ENCODE data around the gene TRIO. TPM values are rescaled to one million over a fixed set of nuclear protein-coding genes. Genes with fewer than 3 reads are reported as not detected.

Gene TRIO
- polyA plus RNA-seq, 1 experiment: 176 TPM

DNA sequence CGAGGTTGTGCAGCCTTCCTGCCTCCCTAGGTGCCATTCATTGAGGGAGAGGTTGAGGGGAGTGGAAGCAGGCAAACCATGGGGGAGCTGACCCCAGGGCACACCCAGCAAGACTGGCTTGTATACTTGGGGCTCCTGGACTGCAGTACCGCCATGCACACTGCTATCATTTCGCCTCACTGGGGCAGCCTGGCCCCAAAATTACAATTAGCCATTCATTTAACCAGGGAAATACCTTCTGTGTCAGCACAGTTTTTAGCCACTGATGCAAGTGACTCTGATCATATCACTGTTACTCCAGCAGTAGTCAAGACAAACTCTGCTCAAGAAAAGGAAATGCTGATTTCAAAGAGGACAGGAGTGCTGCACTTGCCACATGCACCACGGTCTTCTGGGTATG is 109.7 kb downstream of the TRIO start:
- H3K36me3 ChIP-seq (ENCODE audit: control insufficient read depth, insufficient read depth, low read length): peaks cover 1% of the 10 kb centered on the region; the same call in 1 of the 2 replicates
- TF ChIP-seq, protein P1, sequence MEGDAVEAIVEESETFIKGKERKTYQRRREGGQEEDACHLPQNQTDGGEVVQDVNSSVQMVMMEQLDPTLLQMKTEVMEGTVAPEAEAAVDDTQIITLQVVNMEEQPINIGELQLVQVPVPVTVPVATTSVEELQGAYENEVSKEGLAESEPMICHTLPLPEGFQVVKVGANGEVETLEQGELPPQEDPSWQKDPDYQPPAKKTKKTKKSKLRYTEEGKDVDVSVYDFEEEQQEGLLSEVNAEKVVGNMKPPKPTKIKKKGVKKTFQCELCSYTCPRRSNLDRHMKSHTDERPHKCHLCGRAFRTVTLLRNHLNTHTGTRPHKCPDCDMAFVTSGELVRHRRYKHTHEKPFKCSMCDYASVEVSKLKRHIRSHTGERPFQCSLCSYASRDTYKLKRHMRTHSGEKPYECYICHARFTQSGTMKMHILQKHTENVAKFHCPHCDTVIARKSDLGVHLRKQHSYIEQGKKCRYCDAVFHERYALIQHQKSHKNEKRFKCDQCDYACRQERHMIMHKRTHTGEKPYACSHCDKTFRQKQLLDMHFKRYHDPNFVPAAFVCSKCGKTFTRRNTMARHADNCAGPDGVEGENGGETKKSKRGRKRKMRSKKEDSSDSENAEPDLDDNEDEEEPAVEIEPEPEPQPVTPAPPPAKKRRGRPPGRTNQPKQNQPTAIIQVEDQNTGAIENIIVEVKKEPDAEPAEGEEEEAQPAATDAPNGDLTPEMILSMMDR (IDR thresholded peaks at IDR 0.05; ENCODE audit: insufficient read depth, low read depth, low read length): no peak
- H3K4me3 ChIP-seq (ENCODE audit: low read depth, low read length): no peak overlapping the region
- DNase-seq (ENCODE audit: low read depth): no peak
- ChIA-PET POLR2A (no interaction called here), CTCF (no interaction called here)
- H3K27me3 ChIP-seq (ENCODE audit: control insufficient read depth, insufficient read depth, low read length): no peaks in the 10 kb centered on the region

DNA sequence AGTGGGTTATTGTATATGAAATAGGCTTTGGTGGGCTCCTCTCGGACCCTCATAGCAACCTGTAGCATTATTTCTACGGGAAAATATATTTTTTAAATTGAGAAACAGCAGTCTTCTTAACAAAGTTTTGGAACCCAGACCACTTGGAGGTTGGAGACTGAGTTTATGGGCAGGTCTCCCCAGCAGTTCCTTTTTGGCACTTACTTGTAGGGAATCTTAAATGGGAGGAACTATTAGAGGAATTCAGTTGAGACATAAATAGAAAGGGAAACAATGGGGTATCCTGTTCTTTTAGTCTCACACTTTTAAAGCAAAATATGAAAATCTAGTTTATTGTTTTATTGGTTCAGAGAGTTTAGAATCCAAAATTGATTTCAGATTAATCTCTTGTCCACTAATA is 111.5 kb downstream of the TRIO start:
- TF ChIP-seq, protein P1 (IDR thresholded peaks at IDR 0.05; ENCODE audit: insufficient read depth, low read depth, low read length): no peak
- CTCF ChIA-PET: interaction anchor here (1.5 kb wide), 1 partner anchor 116 kb away, joined by 4 read pairs; no protein-coding TSS in a partner anchor
- H3K27me3 ChIP-seq (ENCODE audit: control insufficient read depth, insufficient read depth, low read length): no peaks in the 10 kb centered on the region
- POLR2A ChIA-PET: no interaction called here
- H3K36me3 ChIP-seq (ENCODE audit: control insufficient read depth, insufficient read depth, low read length): peaks cover 1% of the 10 kb centered on the region; the same call in 1 of the 2 replicates
- no peak overlapping the region for H3K4me3 ChIP-seq (ENCODE audit: low read depth, low read length)
- no peak for DNase-seq (ENCODE audit: low read depth)

DNA sequence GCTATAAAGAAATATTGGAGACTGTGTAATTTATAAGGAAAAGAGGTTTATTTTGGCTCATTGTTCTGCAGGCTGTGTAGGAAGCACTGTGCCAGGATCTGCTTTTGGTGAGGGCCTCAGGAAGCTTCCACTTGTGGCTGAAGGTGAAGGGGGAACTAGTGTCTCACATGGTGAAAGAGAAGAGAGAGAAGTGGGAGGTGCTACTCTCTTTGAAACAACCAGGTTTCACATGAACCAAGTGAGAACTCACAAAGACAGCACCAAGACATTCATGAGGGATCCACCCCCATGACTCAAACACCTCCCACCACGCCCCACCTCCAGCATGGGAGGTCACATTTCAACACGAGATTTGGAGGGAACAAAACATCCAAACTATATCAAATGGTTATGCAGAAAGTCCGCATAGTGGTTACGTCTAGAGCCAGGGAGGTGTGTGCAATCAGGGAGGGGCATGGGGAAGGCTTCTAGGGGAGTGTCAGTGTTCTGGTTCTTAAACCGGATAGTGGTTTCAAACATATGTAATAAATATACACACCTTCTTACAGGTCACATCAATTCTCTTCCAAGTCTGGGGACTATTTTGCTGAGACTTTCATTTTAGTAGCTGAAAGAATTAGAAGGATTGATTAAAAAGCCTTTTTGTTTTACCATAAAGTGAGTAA is 113.0 kb downstream of the TRIO start:
- Histone ChIP-seq H3K27me3 (ENCODE audit: control insufficient read depth, insufficient read depth, low read length) (no peaks in the 10 kb centered on the region), H3K36me3 (ENCODE audit: control insufficient read depth, insufficient read depth, low read length) (peaks cover 1% of the 10 kb centered on the region; the same call in 1 of the 2 replicates), H3K4me3 (ENCODE audit: low read depth, low read length) (no peak overlapping the region)
- ChIA-PET CTCF (no interaction called here), POLR2A (no interaction called here)
- TF ChIP-seq, protein P1 (IDR thresholded peaks at IDR 0.05; ENCODE audit: insufficient read depth, low read depth, low read length): no peak
- no peak for DNase-seq (ENCODE audit: low read depth)

DNA sequence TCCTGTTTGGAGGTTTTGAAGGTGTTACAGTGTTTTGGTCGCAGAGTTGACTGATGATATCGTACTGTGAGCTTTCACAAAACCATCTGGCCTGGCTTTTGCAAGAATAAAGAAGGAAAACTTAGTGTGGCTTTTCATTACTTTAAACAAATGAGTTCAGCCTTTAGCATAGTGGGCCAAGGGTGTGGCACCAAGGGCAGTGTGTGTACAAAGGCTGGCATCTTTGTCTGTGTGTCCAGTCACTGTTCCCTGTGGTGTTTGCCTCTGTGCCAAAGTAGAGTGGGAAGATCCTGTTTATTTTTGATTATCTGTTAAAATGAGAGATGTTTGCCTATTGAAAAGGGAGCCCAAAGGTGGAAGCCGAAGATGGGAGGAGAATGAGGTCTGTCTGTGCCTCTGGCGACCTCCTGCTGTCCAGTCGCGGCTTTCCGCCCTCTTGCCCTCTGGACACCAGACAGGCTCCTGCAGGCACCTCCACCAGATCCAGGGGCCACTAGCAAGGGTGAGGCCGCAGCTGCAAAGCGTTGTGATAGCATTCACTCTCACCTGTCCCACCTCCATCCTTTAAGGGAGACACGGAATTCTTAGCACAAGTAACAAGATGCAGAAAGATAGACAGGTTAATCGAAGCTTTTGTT is 113.7 kb downstream of the TRIO start:
- CTCF ChIA-PET: no interaction called here
- TF ChIP-seq, protein P1 (IDR thresholded peaks at IDR 0.05; ENCODE audit: insufficient read depth, low read depth, low read length): no peak
- POLR2A ChIA-PET: no interaction called here
- Histone ChIP-seq H3K27me3 (ENCODE audit: control insufficient read depth, insufficient read depth, low read length) (no peaks in the 10 kb centered on the region), H3K36me3 (ENCODE audit: control insufficient read depth, insufficient read depth, low read length) (peaks cover 1% of the 10 kb centered on the region), H3K4me3 (ENCODE audit: low read depth, low read length) (no peak overlapping the region)
- DNase-seq (ENCODE audit: low read depth): no peak

DNA sequence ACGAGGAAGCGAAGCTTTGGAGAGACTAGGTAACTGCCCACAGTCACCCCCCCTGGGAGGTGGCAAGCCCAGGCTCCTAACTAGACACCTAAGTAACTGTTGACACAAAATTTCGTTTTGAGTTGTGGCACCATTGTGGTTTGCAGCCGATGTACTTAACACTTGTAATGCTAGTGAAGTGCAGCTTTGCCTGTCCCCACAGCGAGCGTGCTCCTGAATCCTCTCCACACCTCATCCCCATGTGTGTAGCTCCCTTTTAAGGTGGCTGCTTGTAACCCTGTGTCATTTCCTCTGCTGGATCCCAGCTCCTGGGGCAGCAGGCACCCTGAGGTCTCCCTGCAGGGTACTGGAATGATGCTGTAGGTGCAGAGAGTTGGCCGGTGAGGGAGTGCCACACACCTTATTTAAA is 114.9 kb downstream of the TRIO start:
- POLR2A ChIA-PET: no interaction called here
- no peak for DNase-seq (ENCODE audit: low read depth)
- CTCF ChIA-PET: interaction anchor here (1.0 to 3.2 kb wide), 2 partner anchors 12 to 13 kb away, joined by 4 to 10 read pairs; no protein-coding TSS in a partner anchor
- Histone ChIP-seq H3K36me3 (ENCODE audit: control insufficient read depth, insufficient read depth, low read length) (no peaks in the 10 kb centered on the region; the same call in 1 of the 2 replicates), H3K4me3 (ENCODE audit: low read depth, low read length) (no peak overlapping the region), H3K27me3 (ENCODE audit: control insufficient read depth, insufficient read depth, low read length) (no peaks in the 10 kb centered on the region)
- TF ChIP-seq, protein P1 (IDR thresholded peaks at IDR 0.05; ENCODE audit: insufficient read depth, low read depth, low read length): no peak

Measured in BJ (cell line).